Measurements from ENCODE around the gene MRGPRG.

Gene MRGPRG

DNA sequence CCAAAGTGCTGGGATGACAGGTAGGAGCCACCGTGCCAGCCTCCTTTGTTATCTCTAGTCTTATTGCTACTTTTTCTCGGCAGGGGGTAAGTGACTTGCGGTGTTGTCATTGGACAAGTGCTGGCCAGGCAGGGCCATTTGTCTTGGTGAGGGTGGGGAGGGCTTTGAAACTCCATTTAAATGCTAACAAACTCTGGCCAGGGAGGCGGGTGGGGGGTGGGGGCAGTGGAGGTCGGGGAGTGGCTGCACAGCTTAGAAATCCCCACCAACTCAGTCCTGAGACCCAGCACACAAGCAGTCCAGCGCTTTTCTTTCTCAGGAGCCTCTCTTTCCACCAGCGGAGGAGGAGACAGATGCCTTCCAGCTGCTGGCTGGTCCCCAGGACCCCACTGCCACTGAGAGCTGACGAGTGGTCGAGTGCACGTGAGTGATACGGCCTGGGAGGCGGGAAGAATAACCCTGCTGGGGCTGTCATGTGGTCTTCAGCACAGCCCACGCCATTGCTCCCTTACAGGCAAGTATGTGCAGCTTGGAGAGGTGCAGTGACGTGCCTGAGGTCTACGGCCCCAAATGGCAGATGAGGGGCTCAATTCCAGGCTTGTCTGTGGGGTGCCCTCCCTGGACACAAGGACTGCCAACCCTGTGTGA, 29.3 kb downstream of the MRGPRG start:
- H3K27me3 ChIP-seq (ENCODE audit: insufficient read depth, low read length, poor library complexity, severe bottlenecking): no peaks in the 10 kb centered on the region
- H3K9ac ChIP-seq (ENCODE audit: low read depth, low read length, poor library complexity, severe bottlenecking): no peak overlapping the region
- H3K79me2 ChIP-seq (ENCODE audit: insufficient read depth, low read length): no peaks in the 10 kb centered on the region
- TF ChIP-seq CTCF (conservative IDR thresholded peaks at IDR 0.05; ENCODE audit: low read length) (no peak), EZH2phosphoT487 (IDR thresholded peaks at IDR 0.05; ENCODE audit: borderline replicate concordance) (no peak)
- no peak overlapping the region for H3K4me3 ChIP-seq (ENCODE audit: low read length, poor library complexity, severe bottlenecking)
- H3K9me2 ChIP-seq (replicated peaks; ENCODE audit: low read depth, low read length): no peaks in the 10 kb centered on the region
- H3F3A ChIP-seq (ENCODE audit: low read depth): no peaks in the 10 kb centered on the region
- no peak overlapping the region for H3K4me2 ChIP-seq (ENCODE audit: low read depth, low read length, poor library complexity, severe bottlenecking)
- no peaks in the 10 kb centered on the region for H4K20me1 ChIP-seq (ENCODE audit: insufficient read depth, low read length, poor library complexity, severe bottlenecking)
- no peak overlapping the region for H2AFZ ChIP-seq (ENCODE audit: low read length)
- no peaks in the 10 kb centered on the region for H3K4me1 ChIP-seq (ENCODE audit: insufficient read depth, low read length, poor library complexity, severe bottlenecking)
- no peaks in the 10 kb centered on the region for H3K9me3 ChIP-seq (ENCODE audit: insufficient read depth, low read depth, low read length)
- no peaks in the 10 kb centered on the region for H3K36me3 ChIP-seq (ENCODE audit: insufficient read depth, low read length)

- Histone ChIP-seq H2AFZ (ENCODE audit: low read length) (no peak overlapping the region), H3F3A (ENCODE audit: low read depth) (no peaks in the 10 kb centered on the region), H3K9ac (ENCODE audit: low read depth, low read length, poor library complexity, severe bottlenecking) (no peak overlapping the region), H4K20me1 (ENCODE audit: insufficient read depth, low read length, poor library complexity, severe bottlenecking) (no peaks in the 10 kb centered on the region), H3K36me3 (ENCODE audit: insufficient read depth, low read length) (no peaks in the 10 kb centered on the region), H3K27me3 (ENCODE audit: insufficient read depth, low read length, poor library complexity, severe bottlenecking) (no peaks in the 10 kb centered on the region), H3K9me3 (ENCODE audit: insufficient read depth, low read depth, low read length) (no peaks in the 10 kb centered on the region), H3K9me2 (replicated peaks; ENCODE audit: low read depth, low read length) (no peaks in the 10 kb centered on the region), H3K4me1 (ENCODE audit: insufficient read depth, low read length, poor library complexity, severe bottlenecking) (no peaks in the 10 kb centered on the region), H3K4me3 (ENCODE audit: low read length, poor library complexity, severe bottlenecking) (no peak overlapping the region), H3K79me2 (ENCODE audit: insufficient read depth, low read length) (no peaks in the 10 kb centered on the region), H3K4me2 (ENCODE audit: low read depth, low read length, poor library complexity, severe bottlenecking) (no peak overlapping the region)
- TF ChIP-seq EZH2phosphoT487 (IDR thresholded peaks at IDR 0.05; ENCODE audit: borderline replicate concordance) (no peak), CTCF (conservative IDR thresholded peaks at IDR 0.05; ENCODE audit: low read length) (no peak)
These were observed 30.0 kb downstream of the MRGPRG start for GRCh38 chr11:3188496-3189195.

- Histone ChIP-seq H3K4me3 (ENCODE audit: low read length, poor library complexity, severe bottlenecking) (no peak overlapping the region), H2AFZ (ENCODE audit: low read length) (no peak overlapping the region), H3K9me2 (replicated peaks; ENCODE audit: low read depth, low read length) (no peaks in the 10 kb centered on the region), H3K27me3 (ENCODE audit: insufficient read depth, low read length, poor library complexity, severe bottlenecking) (no peaks in the 10 kb centered on the region), H3K36me3 (ENCODE audit: insufficient read depth, low read length) (no peaks in the 10 kb centered on the region), H3K9me3 (ENCODE audit: insufficient read depth, low read depth, low read length) (no peaks in the 10 kb centered on the region), H3F3A (ENCODE audit: low read depth) (no peaks in the 10 kb centered on the region), H3K4me1 (ENCODE audit: insufficient read depth, low read length, poor library complexity, severe bottlenecking) (no peaks in the 10 kb centered on the region), H3K4me2 (ENCODE audit: low read depth, low read length, poor library complexity, severe bottlenecking) (no peak overlapping the region), H3K9ac (ENCODE audit: low read depth, low read length, poor library complexity, severe bottlenecking) (no peak overlapping the region), H3K79me2 (ENCODE audit: insufficient read depth, low read length) (no peaks in the 10 kb centered on the region), H4K20me1 (ENCODE audit: insufficient read depth, low read length, poor library complexity, severe bottlenecking) (no peaks in the 10 kb centered on the region)
- TF ChIP-seq EZH2phosphoT487 (IDR thresholded peaks at IDR 0.05; ENCODE audit: borderline replicate concordance) (no peak), CTCF (conservative IDR thresholded peaks at IDR 0.05; ENCODE audit: low read length) (no peak)
These were observed 32.3 kb downstream of the MRGPRG start for GRCh38 chr11:3186166-3186953.

Measured in Loucy (cell line).